ENCODE data around the gene SLC7A11. TPM values are rescaled to one million over a fixed set of nuclear protein-coding genes. Genes with fewer than 3 reads are reported as not detected.
"Not testable (repeated sequence)": the region's sequence is repeated elsewhere in the genome, so short reads cannot be mapped to it uniquely, and the experiment has no call there.

The SLC7A11 gene
- total and polyA plus RNA-seq, 2 experiments from 2014 or later = 0.40 to 1.3 TPM

GRCh38 chr4:138217567-138217966 lies 24.6 kb downstream of the SLC7A11 start:
- Histone ChIP-seq H3K27ac (no peak overlapping the region), H3K36me3 (no peaks in the 10 kb centered on the region)

GRCh38 chr4:138216272-138216867 lies 25.8 kb downstream of the SLC7A11 start:
- H3K27ac ChIP-seq = no peak overlapping the region

More at GRCh38 chr4:138217567-138217966, 24.6 kb downstream of the SLC7A11 start:
- H3K9me3 ChIP-seq (ENCODE audit: low read depth) = no peaks in the 10 kb centered on the region
- no peaks in the 10 kb centered on the region for H3K27me3 ChIP-seq
- no peak for DNase-seq (ENCODE audit: low read depth in 1 of 2, low spot score in 1 of 2)
- no peak overlapping the region for H3K4me3 ChIP-seq
- peaks cover 7% of the 10 kb centered on the region for H3K4me1 ChIP-seq (ENCODE audit: low read depth)
- TF ChIP-seq, protein P1, sequence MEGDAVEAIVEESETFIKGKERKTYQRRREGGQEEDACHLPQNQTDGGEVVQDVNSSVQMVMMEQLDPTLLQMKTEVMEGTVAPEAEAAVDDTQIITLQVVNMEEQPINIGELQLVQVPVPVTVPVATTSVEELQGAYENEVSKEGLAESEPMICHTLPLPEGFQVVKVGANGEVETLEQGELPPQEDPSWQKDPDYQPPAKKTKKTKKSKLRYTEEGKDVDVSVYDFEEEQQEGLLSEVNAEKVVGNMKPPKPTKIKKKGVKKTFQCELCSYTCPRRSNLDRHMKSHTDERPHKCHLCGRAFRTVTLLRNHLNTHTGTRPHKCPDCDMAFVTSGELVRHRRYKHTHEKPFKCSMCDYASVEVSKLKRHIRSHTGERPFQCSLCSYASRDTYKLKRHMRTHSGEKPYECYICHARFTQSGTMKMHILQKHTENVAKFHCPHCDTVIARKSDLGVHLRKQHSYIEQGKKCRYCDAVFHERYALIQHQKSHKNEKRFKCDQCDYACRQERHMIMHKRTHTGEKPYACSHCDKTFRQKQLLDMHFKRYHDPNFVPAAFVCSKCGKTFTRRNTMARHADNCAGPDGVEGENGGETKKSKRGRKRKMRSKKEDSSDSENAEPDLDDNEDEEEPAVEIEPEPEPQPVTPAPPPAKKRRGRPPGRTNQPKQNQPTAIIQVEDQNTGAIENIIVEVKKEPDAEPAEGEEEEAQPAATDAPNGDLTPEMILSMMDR (IDR thresholded peaks at IDR 0.05; ENCODE audit: low read depth, low read length) = no peak

GRCh38 chr4:138210576-138210975 lies 31.6 kb downstream of the SLC7A11 start:
- not testable (repeated sequence) for H3K9me3 ChIP-seq (ENCODE audit: low read depth); H3K4me1 ChIP-seq (ENCODE audit: low read depth); H3K4me3 ChIP-seq; DNase-seq (ENCODE audit: low read depth in 1 of 2, low spot score in 1 of 2); H3K36me3 ChIP-seq; H3K27me3 ChIP-seq; H3K27ac ChIP-seq

More at GRCh38 chr4:138216272-138216867, 25.8 kb downstream of the SLC7A11 start:
- Histone ChIP-seq H3K36me3 (no peaks in the 10 kb centered on the region), H3K9me3 (ENCODE audit: low read depth) (no peaks in the 10 kb centered on the region), H3K4me1 (ENCODE audit: low read depth) (peaks cover 4% of the 10 kb centered on the region), H3K4me3 (no peak overlapping the region), H3K27me3 (no peaks in the 10 kb centered on the region)
- TF ChIP-seq, protein P1 (IDR thresholded peaks at IDR 0.05; ENCODE audit: low read depth, low read length) = no peak
- no peak for DNase-seq (ENCODE audit: low read depth in 1 of 2, low spot score in 1 of 2)

DNA sequence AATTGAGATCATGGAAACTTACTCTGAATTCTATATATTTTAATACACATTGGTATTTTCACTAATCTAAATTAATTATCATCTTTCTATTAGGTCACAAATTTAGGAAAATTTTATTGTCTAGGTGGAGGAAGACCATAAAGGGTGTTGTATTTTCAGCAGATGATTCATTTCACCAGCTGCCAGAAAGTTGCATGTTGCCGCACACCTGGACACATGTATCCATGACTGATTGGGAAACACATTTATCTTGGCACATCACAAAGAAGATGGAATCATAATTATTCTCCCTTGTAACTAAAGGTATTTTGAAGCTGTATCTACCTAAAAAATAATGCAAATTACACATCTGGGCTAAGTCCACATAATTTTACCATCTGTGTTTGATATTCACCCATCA lies 33.1 kb downstream of the SLC7A11 start:
- DNase-seq (ENCODE audit: low read depth in 1 of 2, low spot score in 1 of 2) = no peak
- Histone ChIP-seq H3K27me3 (no peaks in the 10 kb centered on the region), H3K4me1 (ENCODE audit: low read depth) (peaks cover 5% of the 10 kb centered on the region), H3K27ac (no peak overlapping the region), H3K9me3 (ENCODE audit: low read depth) (no peaks in the 10 kb centered on the region), H3K36me3 (no peaks in the 10 kb centered on the region), H3K4me3 (no peak overlapping the region)
- TF ChIP-seq, protein P1 (IDR thresholded peaks at IDR 0.05; ENCODE audit: low read depth, low read length) = no peak

DNA sequence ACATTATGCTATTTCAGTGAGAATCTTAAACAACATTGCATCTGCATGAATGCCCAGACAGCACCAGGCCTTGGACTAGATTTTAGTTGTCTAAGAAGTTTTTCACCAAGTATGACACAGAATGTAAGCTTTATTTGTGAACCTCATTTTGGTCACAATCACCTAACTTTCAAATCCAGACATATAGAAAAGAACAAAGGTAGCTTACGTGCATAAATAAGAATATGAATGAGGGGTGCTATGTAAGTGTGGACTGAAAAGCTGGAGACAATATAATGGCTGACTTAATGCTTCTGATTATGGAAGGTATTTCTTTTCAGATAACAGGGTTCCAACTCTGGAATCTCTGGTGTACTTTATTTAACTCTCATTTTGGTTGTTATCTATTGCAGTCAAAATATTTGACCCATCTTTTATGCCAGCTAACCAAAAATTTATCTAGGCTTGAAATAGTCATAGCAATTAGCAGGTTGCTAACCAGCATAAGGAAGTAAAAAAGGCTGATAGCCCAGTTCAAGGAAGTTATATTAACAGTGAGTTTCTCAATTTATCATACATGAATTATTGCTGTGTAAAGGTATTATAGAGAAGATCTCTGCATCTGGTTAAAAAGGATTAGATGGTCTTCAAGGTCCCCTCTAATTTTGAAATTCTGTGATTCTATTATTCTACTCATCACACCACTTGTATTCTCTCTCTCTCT lies 36.5 kb downstream of the SLC7A11 start:
- no peak overlapping the region for H3K4me3 ChIP-seq
- H3K4me1 ChIP-seq (ENCODE audit: low read depth) = peaks cover 5% of the 10 kb centered on the region
- no peak for DNase-seq (ENCODE audit: low read depth in 1 of 2, low spot score in 1 of 2)
- no peaks in the 10 kb centered on the region for H3K36me3 ChIP-seq
- H3K27ac ChIP-seq = no peak overlapping the region
- TF ChIP-seq, protein P1 (IDR thresholded peaks at IDR 0.05; ENCODE audit: low read depth, low read length) = no peak
- no peaks in the 10 kb centered on the region for H3K27me3 ChIP-seq
- H3K9me3 ChIP-seq (ENCODE audit: low read depth) = no peaks in the 10 kb centered on the region

GRCh38 chr4:138204507-138204906 lies 37.6 kb downstream of the SLC7A11 start:
- H3K9me3 ChIP-seq (ENCODE audit: low read depth) = no peaks in the 10 kb centered on the region
- H3K4me1 ChIP-seq (ENCODE audit: low read depth) = peaks cover 5% of the 10 kb centered on the region
- TF ChIP-seq, protein P1 (IDR thresholded peaks at IDR 0.05; ENCODE audit: low read depth, low read length) = no peak
- DNase-seq (ENCODE audit: low read depth in 1 of 2, low spot score in 1 of 2) = no peak
- no peaks in the 10 kb centered on the region for H3K27me3 ChIP-seq
- no peak overlapping the region for H3K27ac ChIP-seq
- H3K36me3 ChIP-seq = no peaks in the 10 kb centered on the region
- no peak overlapping the region for H3K4me3 ChIP-seq

Measured in cardiac muscle cell (in vitro differentiated cells and primary cell).